GM12891 (cell line): ENCODE results near the gene TXNRD3.

ENCODE experiments used
- POLR2A ChIP-seq: IDR thresholded peaks from 2 replicates; pipeline ENCODE4 v1.6.1; 2011; ENCODE audit warnings: low read depth, low read length, control low read depth
- POLR2AphosphoS5 ChIP-seq: IDR thresholded peaks from 2 replicates; pipeline ENCODE4 v1.6.1; 2011; ENCODE audit warnings: low read depth, low read length, control low read depth
- POU2F2 ChIP-seq: IDR thresholded peaks from 2 replicates; pipeline ENCODE4 v1.6.1; 2011; ENCODE audit warnings: low read depth, mild to moderate bottlenecking, control low read depth, low read length, moderate library complexity
- SPI1 ChIP-seq: IDR thresholded peaks from 2 replicates; pipeline ENCODE4 v1.6.1; 2011; ENCODE audit warnings: low read depth, low read length, control low read depth
- TAF1 ChIP-seq: IDR thresholded peaks from 2 replicates; pipeline ENCODE4 v1.6.1; 2011; ENCODE audit warnings: low read depth, low read length, control low read depth

GRCh38 chr3:126616931-126617330 is 38.0 kb downstream of the TXNRD3 start:
- TF ChIP-seq TAF1 (no peak), POLR2A (no peak), SPI1 (no peak), POLR2AphosphoS5 (no peak), POU2F2 (no peak)
